MM.1S (cell line): Measurements from ENCODE around the gene UGCG.

Experiments
- CTCF ChIP-seq: fragments of 300-600 bp; sonication (generic); IDR thresholded peaks from 2 replicates; pipeline ENCODE4 v1.5.1; 2016; ENCODE audit warnings: antibody characterized with exemption, low read length, mixed read lengths
- EZH2 ChIP-seq: fragments of 300-600 bp; sonication (generic); optimal IDR thresholded peaks from 2 replicates; pipeline ENCODE3; 2017; ENCODE audit warnings: low read depth, mild to moderate bottlenecking, antibody characterized with exemption, low read length, mixed read lengths
- EZH2phosphoT487 ChIP-seq: fragments of 300-600 bp; sonication (generic); IDR thresholded peaks from 2 replicates; pipeline ENCODE4 v1.6.1; 2018; ENCODE audit warnings: antibody characterized with exemption, low read length

- TF ChIP-seq CTCF (no peak), EZH2 (no peak), EZH2phosphoT487 (no peak)
Measured at GRCh38 chr9:111886983-111887718, 9.5 kb upstream of the UGCG start.
